ENCODE data around the gene RCBTB2. TPM values are rescaled to one million over a fixed set of nuclear protein-coding genes. Genes with fewer than 3 reads are reported as not detected.

The RCBTB2 gene
- total and polyA plus RNA-seq, 9 donors, result 8.2 to 22.6 (median 14.2) TPM

GRCh38 chr13:48561466-48562235 lies 28.8 kb upstream of the RCBTB2 start:
- 75 to 95% (median 88%) methylated on average over 1 of the region's 1 CpG for WGBS, 3 donors
- DNase-seq, result no peak
- Histone ChIP-seq H3K4me1 (ENCODE audit: insufficient read depth) (no peaks in the 10 kb centered on the region), H3K27ac (no peak overlapping the region), H3K36me3 (no peaks in the 10 kb centered on the region), H3K4me3 (no peak overlapping the region), H3K27me3 (no peaks in the 10 kb centered on the region), H3K9me3 (no peaks in the 10 kb centered on the region)
- TF ChIP-seq EP300 (IDR thresholded peaks at IDR 0.05), result no peak
- intact Hi-C loops (cut with DNase I), result loop anchor here in 1 of 4 donors (10.0 kb wide), 1 partner anchor 327 kb away; the partner anchor contains the start of gene ITM2B

GRCh38 chr13:48560657-48561337 lies 27.9 kb upstream of the RCBTB2 start:
- no peak overlapping the region for H3K27ac ChIP-seq
- no peaks in the 10 kb centered on the region for H3K9me3 ChIP-seq
- intact Hi-C loops (cut with DNase I), result loop anchor here in 1 of 4 donors (10.0 kb wide), 1 partner anchor 326 kb away; the partner anchor contains the start of gene ITM2B
- no peaks in the 10 kb centered on the region for H3K4me1 ChIP-seq (ENCODE audit: insufficient read depth)
- H3K4me3 ChIP-seq, result no peak overlapping the region
- H3K27me3 ChIP-seq, result no peaks in the 10 kb centered on the region
- TF ChIP-seq POLR2A (IDR thresholded peaks at IDR 0.05), result no peak
- no peak for TF ChIP-seq EP300 (IDR thresholded peaks at IDR 0.05)
- TF ChIP-seq CTCF (IDR thresholded peaks at IDR 0.05), result no peak
- H3K36me3 ChIP-seq, result no peaks in the 10 kb centered on the region
- 72 to 79% (median 73%) methylated on average over 9 of the region's 9 CpGs for WGBS, 3 donors
- DNase-seq, result no peak

GRCh38 chr13:48559638-48560320 lies 26.9 kb upstream of the RCBTB2 start:
- Histone ChIP-seq H3K9me3 (no peaks in the 10 kb centered on the region), H3K4me1 (ENCODE audit: insufficient read depth) (no peaks in the 10 kb centered on the region), H3K36me3 (no peaks in the 10 kb centered on the region), H3K27ac (no peak overlapping the region), H3K4me3 (no peak overlapping the region), H3K27me3 (no peaks in the 10 kb centered on the region)
- WGBS, 3 donors, result 90 to 92% (median 91%) methylated on average over 5 of the region's 5 CpGs
- intact Hi-C loops (cut with DNase I), result loop anchor here in 1 of 4 donors (10.0 kb wide), 1 partner anchor 325 kb away; the partner anchor contains the start of gene ITM2B
- no peak for DNase-seq
- TF ChIP-seq CTCF (IDR thresholded peaks at IDR 0.05) (no peak), EP300 (IDR thresholded peaks at IDR 0.05) (no peak), POLR2A (IDR thresholded peaks at IDR 0.05) (no peak)

DNA sequence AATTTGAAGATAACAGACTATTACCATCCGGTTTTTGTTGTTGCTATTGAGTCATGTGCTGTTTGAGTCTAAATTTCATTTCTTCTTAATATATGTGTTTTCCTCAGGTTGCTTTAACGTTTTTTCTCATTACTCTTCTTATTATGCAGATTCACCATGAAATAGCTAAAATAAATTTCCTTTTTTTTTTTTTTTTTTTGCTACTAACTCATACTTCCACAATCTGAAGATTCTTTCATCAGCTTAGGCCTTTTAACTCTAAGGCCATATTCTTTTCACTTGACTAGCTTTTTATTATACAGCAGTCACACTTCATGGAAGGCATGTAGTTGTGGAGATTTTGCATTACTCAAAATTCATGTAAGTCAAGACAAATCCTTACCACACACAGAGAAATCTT lies 23.9 kb upstream of the RCBTB2 start:
- intact Hi-C loops (cut with DNase I), result no loop called here
- H3K36me3 ChIP-seq, result no peaks in the 10 kb centered on the region
- H3K4me3 ChIP-seq, result no peak overlapping the region
- H3K27ac ChIP-seq, result no peak overlapping the region
- H3K9me3 ChIP-seq, result no peaks in the 10 kb centered on the region
- DNase-seq, result no peak
- WGBS, 3 donors, result 85 to 88% (median 88%) methylated on average over 2 of the region's 2 CpGs
- H3K4me1 ChIP-seq (ENCODE audit: insufficient read depth), result no peaks in the 10 kb centered on the region
- TF ChIP-seq EP300 (IDR thresholded peaks at IDR 0.05) (no peak), CTCF (IDR thresholded peaks at IDR 0.05) (no peak), POLR2A (IDR thresholded peaks at IDR 0.05) (no peak)
- no peaks in the 10 kb centered on the region for H3K27me3 ChIP-seq

Data from ovary (tissue), 9 donors.